HL-60 (cell line): ENCODE measurements around the gene INPP5B.

Experiments
- DNase-seq, 2 experiments: peaks; one replicate each; pipeline ENCODE4 v3.0.0-alpha.2; 2010 to 2020; ENCODE audit warnings: low read depth in 1 of 2, low spot score in 1 of 2
- H3K27ac ChIP-seq: fragments of 250-450 bp; sonication (Bioruptor Pico); replicated peaks from 2 replicates; pipeline ENCODE4 v1.5.1; 2020; ENCODE audit warnings: mild to moderate bottlenecking, moderate library complexity
- H3K27me3 ChIP-seq: fragments of 250-450 bp; sonication (Bioruptor Pico); 2 replicates; pipeline ENCODE4 v1.5.1; 2021; ENCODE audit warnings: mild to moderate bottlenecking, moderate library complexity; ENCODE audit not compliant: insufficient read depth, poor library complexity, severe bottlenecking
- H3K4me3 ChIP-seq: replicated peaks from 2 replicates; pipeline ENCODE4 v1.5.1; 2011; ENCODE audit warnings: mild to moderate bottlenecking, control low read depth, low read length; ENCODE audit not compliant: insufficient read depth
- GABPA ChIP-seq: IDR thresholded peaks from 2 replicates; pipeline ENCODE4 v1.6.1; 2012; ENCODE audit warnings: low read depth
- POLR2AphosphoS5 ChIP-seq: IDR thresholded peaks from 2 replicates; pipeline ENCODE4 v1.6.1; 2012; ENCODE audit warnings: low read depth
- SPI1 ChIP-seq: IDR thresholded peaks from 2 replicates; pipeline ENCODE4 v1.6.1; 2012; ENCODE audit warnings: low read depth, mild to moderate bottlenecking, borderline replicate concordance
- TF ChIP-seq, protein P1 (sequence below): IDR thresholded peaks from one replicate; pipeline ENCODE4 v1.5.1; 2011; ENCODE audit warnings: low read length, control low read depth, inconsistent platforms; ENCODE audit not compliant: insufficient read depth
- TF ChIP-seq, protein P2 (sequence below): IDR thresholded peaks from 2 replicates; pipeline ENCODE4 v1.6.1; 2012; ENCODE audit warnings: low read depth; ENCODE audit not compliant: insufficient replicate concordance

INPP5B gene

DNA sequence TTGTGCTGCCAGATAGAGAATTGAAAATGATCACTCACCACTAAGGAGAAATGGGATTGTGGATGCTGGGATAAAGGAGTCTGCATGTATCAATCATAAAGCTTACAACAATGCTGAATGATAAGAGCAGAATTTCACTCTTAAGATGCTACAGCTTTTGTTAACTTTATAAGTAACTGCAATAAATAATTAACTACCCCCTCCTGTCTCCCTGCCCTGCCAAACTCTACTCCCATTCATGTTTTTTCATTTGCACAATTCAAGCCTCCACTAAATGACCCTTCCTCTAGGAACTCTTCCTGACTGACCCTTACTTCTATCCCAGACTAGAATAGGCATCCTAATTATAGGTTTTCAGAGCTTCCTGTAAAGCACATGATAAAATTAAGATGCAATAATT lies 102.3 kb downstream of the INPP5B start:
- no peaks in the 10 kb centered on the region for H3K27me3 ChIP-seq
- TF ChIP-seq SPI1 = no peak
- TF ChIP-seq, protein P1, sequence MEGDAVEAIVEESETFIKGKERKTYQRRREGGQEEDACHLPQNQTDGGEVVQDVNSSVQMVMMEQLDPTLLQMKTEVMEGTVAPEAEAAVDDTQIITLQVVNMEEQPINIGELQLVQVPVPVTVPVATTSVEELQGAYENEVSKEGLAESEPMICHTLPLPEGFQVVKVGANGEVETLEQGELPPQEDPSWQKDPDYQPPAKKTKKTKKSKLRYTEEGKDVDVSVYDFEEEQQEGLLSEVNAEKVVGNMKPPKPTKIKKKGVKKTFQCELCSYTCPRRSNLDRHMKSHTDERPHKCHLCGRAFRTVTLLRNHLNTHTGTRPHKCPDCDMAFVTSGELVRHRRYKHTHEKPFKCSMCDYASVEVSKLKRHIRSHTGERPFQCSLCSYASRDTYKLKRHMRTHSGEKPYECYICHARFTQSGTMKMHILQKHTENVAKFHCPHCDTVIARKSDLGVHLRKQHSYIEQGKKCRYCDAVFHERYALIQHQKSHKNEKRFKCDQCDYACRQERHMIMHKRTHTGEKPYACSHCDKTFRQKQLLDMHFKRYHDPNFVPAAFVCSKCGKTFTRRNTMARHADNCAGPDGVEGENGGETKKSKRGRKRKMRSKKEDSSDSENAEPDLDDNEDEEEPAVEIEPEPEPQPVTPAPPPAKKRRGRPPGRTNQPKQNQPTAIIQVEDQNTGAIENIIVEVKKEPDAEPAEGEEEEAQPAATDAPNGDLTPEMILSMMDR = no peak
- TF ChIP-seq, protein P2, sequence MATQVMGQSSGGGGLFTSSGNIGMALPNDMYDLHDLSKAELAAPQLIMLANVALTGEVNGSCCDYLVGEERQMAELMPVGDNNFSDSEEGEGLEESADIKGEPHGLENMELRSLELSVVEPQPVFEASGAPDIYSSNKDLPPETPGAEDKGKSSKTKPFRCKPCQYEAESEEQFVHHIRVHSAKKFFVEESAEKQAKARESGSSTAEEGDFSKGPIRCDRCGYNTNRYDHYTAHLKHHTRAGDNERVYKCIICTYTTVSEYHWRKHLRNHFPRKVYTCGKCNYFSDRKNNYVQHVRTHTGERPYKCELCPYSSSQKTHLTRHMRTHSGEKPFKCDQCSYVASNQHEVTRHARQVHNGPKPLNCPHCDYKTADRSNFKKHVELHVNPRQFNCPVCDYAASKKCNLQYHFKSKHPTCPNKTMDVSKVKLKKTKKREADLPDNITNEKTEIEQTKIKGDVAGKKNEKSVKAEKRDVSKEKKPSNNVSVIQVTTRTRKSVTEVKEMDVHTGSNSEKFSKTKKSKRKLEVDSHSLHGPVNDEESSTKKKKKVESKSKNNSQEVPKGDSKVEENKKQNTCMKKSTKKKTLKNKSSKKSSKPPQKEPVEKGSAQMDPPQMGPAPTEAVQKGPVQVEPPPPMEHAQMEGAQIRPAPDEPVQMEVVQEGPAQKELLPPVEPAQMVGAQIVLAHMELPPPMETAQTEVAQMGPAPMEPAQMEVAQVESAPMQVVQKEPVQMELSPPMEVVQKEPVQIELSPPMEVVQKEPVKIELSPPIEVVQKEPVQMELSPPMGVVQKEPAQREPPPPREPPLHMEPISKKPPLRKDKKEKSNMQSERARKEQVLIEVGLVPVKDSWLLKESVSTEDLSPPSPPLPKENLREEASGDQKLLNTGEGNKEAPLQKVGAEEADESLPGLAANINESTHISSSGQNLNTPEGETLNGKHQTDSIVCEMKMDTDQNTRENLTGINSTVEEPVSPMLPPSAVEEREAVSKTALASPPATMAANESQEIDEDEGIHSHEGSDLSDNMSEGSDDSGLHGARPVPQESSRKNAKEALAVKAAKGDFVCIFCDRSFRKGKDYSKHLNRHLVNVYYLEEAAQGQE = no peak
- no peak for TF ChIP-seq POLR2AphosphoS5
- TF ChIP-seq GABPA = no peak
- no peak overlapping the region for H3K4me3 ChIP-seq
- peak overlapping the region; percentile 86 for H3K27ac ChIP-seq
- no peak for DNase-seq

GRCh38 chr1:37841652-37842051 lies 105.2 kb downstream of the INPP5B start:
- Histone ChIP-seq H3K27ac (no peak overlapping the region), H3K4me3 (no peak overlapping the region), H3K27me3 (no peaks in the 10 kb centered on the region)
- TF ChIP-seq SPI1 (no peak), POLR2AphosphoS5 (no peak), GABPA (no peak)
- TF ChIP-seq, protein P2 = no peak
- TF ChIP-seq, protein P1 = no peak
- no peak for DNase-seq

DNA sequence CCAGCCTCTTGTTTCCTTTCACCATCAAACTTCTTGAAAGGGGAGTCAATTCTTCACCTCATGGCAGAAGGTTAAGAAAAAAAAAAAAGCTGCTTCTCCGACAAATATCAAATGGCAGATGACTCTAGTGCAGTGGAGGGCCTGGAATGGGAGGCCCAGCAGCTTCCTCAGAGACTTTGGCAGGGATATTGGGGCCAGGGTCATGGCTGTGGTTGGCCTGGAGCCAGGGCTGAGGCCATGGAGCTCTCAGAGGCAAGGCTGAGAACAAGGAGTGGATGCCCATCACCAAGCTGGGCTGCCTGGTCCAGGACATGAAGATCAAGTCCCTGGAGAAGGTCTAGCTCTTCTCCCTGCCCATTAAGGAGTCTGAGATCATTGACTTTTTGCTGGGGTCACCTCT lies 106.1 kb downstream of the INPP5B start:
- no peak overlapping the region for H3K27ac ChIP-seq
- no peak for DNase-seq
- no peak overlapping the region for H3K4me3 ChIP-seq
- H3K27me3 ChIP-seq = no peaks in the 10 kb centered on the region
- TF ChIP-seq SPI1 (no peak), POLR2AphosphoS5 (no peak), GABPA (no peak)
- TF ChIP-seq, protein P2 = no peak
- TF ChIP-seq, protein P1 = no peak
